Endothelial cell of hepatic sinusoid (primary cell): ENCODE data around the gene COA1.

Experiments used
- in situ Hi-C: cut with HindIII; loops from 2 replicates; pipeline ENCODE4 v1.10.0; 2017; ENCODE audit warnings: low sequenced_read_pairs

COA1 gene

DNA sequence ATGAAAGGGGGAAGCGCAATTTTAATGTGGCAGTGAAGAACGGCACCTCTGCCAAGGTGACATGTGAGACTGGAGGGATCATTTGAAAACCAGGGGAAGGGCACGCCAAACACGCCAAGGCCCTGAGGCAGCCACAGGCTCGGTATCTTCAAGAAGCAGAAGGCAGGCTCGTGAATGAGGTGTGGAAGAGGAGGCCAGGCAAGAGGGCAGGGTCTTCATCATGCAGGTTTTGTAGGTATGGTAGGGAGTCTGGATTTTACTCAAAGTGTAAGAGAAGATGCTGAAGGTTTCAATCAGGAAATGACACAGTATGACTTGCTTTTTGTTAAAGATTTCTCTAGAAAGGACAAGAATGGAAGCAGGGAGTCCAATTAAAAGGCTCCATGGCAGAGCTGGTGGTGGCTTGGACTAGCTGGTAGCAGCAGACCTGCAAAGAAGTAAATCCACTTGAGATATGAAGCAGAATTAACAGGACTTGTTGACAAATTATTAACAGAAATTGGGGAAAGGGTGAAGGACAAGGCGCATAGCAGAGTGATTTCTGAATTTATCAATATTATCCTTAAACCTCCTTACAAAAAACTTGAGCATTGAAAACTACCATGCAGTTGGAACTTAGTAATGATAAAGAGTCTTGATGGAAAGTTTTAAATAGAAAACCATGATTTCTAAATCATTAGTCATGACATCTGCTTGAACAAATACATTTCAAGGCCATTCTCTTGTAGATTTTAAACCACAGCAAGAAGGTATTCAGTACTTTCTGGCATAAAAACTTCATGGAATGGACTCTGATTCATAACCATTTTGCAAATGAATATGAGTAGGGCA is 70.4 kb downstream of the COA1 start:
- in situ Hi-C loops = no loop called here

DNA sequence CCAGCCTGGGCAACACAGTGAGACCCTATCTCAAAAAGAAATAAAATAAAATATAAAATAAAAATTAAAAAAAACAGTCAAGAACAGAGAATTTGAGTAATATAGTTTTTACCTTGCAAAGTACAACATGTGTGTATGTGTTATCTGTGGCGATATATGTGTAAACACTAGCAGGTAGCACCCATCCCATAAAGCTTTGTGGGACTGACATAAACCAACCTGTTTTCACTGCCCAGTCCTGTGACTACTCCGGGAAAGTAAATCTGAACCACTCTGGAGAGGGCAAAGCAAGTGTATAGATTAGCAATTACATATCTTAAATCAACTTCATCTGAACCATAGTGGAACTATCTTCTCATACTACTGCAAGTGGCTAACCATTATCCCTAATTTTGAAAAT is 72.3 kb downstream of the COA1 start:
- in situ Hi-C loops = no loop called here

DNA sequence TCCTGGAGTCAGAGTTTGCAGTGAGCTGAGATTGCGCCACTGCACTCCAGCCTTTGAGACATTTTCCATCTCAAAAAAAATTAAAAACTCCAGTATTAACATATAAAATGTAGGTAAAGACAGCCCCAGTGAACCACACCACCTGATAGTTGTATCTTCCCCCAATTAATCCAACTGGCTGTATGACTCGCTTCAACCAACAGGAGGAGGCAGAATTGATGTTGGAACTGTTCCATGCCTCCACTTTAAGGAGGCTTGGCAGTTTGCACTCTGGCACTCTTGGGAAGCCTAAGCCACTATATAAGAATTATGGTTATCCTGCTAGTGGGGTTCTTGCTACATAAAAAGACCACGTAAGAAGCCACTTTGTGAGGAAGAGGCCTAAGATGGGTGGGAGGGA is 73.7 kb downstream of the COA1 start:
- in situ Hi-C loops = no loop called here

DNA sequence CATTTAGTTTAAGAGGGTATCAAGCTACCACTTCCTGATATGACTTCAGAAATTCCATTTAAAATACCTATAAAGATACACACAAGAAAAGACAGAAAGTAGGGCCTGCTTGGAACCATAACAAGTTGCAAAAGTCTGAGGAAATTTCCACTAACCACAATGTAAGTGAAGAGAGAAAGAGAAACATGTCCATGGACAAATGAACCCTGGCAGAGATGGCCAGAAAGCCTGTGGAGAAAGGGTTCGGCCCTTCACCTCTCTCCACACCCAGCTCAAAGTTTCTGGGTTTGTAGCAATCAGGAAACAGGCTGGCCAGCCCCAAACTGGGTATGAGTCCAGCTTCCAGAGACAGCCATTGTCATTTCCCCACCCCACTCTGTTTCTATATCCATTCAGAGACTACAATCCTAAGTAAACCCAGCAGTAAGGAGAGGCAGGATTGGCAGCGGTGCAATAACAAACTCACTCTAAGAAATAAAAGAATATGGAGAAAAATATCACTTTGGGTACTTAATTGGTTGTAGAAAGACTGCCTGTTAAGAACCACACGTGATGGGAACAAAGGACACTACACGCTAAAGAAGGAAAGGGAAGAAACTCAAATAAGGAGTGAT is 75.3 kb downstream of the COA1 start:
- in situ Hi-C loops = no loop called here

DNA sequence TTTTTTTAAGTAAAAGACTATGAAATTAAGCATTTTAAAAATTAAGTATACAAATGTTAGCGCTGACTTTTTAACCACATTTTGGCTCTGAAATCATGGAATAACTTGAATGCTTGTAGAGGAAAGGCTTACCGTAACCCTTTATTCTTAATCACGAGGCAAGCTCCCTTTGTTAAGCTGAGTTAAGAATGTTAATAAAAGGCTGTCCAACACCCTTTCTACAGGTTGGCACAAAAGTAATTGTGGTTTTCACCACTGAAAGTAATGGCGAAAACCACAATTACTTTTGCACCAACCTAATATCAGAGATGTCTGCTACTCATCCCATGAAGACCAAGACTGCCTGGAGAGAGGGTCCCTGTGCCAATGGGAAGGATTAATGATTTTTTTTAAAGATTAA is 75.9 kb downstream of the COA1 start:
- in situ Hi-C loops = no loop called here

DNA sequence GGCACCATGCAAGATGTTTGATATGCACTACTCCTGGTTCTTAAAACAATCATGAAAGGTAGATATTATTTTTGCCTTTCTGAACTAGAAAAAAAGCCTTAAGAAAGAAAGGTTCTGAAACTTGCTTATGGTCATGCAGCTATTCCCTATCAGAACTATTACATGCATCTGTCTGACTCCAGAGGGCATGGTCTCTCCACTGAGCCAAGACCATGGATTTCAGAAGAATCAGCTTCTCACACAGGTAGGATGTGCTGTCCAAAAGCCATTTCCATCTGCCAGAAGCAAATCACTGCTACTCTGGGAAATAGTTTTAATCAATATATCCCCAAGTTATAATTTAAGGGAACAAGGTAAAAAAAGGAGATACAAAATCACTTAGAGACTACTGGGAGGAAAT is 77.0 kb downstream of the COA1 start:
- in situ Hi-C loops = no loop called here

DNA sequence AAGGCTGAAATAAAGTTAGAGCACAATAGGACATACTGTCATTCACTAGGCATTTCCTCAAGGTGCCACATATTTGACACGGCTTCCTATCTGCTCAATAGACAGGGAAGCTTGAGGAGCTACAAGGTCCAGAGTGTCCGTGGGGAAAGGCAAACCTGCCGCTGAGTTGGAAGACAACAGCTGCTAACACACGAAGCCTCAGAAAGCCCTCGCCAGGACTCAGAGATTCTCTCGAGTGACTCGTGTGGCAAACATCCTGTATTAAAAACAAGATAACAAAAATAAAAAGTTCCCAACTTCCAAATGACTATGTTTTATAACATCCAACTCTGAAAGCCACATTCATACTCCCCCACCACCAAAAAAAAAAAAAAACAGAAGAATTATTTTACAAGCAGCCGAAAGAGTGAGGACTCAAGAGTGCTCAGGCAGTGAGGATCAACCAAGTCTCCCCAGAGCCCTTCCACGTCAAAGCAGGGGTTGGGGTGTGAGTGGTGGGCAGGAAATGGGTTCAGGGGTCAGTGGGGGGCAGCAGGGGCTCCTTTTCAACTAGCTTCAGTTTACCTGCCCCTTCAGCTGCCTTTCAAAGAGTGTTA is 78.8 kb downstream of the COA1 start:
- in situ Hi-C loops = no loop called here

DNA sequence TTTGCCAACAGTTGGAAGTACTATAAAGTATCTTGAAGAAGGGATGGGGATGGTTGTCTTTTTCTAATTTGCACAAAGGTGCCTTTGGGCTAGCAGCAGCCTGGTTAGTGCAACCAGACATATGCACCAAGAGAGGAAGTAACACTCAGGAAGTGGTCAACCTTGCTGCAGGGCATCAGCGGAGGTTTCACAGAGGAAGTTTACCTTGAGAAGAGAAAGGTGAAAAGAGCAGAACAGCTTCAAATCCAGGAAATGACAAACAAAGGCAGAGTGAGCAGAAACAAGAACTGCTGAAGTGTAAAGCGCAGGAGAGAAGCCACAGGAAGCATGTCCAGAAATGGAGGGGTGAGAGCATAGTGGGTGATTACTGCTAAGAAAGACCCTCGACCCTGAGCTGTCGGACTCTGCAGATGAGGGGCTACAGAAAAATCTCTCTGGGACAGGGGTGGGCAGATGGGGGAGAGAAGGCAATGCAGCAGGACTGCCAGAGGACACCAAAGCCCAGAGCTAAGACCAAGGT is 79.5 kb downstream of the COA1 start:
- in situ Hi-C loops = loop anchor here (5.0 kb wide), 1 partner anchor 52 kb away; no protein-coding TSS in a partner anchor

DNA sequence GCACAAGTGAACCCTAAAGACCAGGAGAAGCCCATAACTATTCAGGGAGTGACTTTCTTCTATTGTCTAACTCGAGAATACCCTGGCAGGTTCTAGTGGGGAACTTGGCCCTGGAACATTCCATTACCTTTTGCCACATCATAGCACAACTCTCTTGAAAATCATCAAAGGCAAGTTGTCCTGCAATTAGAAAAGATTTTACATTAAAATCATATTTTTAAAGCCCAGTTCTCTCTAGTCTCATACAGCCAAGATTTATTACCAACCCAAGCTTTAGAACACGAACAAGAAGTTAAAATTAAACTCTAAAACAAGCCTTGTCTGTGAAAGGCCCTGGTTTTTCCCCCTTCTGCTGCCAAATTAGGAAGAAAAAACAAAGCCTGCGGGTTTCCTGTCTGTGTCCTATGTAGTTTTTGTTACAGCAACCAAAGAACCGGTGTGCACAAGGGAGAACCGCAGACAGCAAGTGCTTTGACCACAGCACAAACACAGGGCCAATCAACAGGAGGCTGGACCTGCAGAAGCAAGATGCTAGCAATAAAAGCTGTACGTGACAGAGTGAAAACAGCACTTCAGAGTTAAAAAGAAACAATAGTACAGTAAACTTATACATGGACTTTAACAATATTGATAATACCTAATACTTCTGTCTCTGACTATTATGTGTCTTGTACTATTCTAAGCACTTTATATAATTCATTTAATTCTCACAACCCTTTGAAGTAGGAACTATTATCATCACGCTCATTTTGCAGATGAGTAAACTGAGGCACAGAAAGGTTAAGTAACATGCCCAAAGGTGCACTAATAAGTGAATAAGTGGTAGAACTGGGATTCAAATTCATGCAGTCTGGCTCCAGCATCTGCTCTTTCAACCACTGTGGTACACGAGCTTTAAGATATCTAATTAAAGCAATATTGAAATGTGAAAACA is 80.6 kb downstream of the COA1 start:
- in situ Hi-C loops = loop anchor here (5.0 kb wide), 1 partner anchor 54 kb away; no protein-coding TSS in a partner anchor

DNA sequence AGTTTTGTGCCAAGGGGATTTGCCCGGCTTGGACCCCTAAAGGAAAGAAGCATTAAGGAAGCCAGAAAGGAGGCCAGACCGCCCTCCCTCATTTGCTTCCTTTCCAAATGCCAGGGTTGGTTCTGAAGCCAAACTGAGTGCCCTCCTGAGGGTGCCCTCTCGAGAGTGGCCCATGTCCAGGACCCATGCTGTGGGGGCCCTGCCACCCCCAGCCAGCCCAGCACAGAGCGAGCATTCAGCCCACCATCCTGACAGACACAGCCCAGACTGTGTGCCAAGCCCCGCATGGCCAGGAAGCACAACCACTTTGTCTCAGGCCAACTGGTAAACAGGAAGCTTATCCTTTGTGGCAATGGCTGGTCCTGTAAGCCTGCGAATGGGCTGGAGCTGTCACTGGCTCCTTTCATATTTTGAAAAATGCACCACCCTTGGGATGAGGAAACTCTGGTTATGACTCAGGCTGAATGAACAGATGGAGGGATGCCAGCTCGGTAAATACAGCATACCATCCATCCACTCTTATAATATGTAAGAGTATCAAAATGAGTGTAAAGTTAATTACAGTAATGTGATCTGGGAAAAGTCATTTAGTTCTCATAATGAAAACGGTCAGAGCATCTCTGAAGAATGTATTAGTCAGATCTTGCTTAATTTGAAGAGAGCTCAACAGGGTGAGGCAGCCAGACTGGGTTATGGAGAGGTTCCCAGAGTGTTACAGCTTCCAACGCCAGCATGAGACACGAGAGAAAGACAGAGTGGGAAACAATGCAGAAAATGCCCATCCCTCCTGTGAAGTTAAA is 81.5 kb downstream of the COA1 start:
- in situ Hi-C loops = loop anchor here (5.0 kb wide), 1 partner anchor 54 kb away; no protein-coding TSS in a partner anchor

DNA sequence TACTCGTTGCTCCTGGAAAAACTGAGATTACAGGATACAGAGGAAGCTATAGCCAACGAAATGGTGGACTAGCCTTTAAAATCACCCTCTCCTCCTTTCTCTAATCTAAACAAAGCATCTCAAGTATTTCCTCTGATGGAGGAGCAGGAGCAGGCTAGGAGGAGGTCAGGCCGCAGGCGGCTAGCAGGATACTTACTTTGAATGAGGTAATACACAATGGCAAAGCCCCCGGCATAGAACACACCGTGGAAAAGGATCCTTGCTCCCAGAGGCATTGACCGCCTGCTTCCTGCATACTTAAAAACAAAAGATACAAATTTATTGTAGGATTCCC is 82.0 kb downstream of the COA1 start:
- in situ Hi-C loops = loop anchor here (5.0 kb wide), 1 partner anchor 55 kb away; no protein-coding TSS in a partner anchor

DNA sequence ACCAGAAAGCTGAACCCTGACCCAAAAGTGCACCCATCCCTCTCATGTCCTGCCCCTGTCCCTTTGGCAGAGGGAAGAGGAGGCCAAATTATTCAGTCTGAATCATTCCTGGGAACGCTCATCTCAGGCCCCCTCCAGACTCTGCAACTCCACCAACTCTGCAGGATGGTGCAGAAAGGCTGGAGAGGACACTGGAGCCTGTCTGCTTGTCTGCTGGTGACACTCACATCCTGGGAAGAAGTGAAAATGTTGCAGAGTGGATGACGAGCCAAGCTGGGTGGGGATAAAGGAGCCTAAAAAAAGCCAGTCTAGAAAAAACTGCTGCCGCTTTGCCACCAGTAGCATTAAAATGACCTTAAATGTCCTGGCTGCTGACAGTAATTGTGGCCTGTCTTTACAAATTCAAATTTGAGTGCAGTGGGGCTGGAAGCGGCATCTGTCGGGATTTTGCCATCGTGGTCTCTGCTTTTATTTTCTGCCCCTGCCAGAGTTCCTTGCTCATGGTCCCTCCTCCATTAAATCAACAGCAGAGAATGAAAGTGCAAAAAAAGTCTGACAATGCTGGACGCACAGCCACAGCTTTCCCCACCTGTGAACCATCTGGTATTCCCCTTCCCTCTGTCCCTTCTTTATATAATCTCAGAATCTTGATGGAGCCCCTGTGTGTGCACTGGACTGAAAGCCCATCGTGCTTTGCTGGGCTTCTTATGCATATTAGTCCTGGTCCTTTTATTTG is 82.6 kb downstream of the COA1 start:
- in situ Hi-C loops = loop anchor here (5.0 kb wide), 1 partner anchor 56 kb away; no protein-coding TSS in a partner anchor

DNA sequence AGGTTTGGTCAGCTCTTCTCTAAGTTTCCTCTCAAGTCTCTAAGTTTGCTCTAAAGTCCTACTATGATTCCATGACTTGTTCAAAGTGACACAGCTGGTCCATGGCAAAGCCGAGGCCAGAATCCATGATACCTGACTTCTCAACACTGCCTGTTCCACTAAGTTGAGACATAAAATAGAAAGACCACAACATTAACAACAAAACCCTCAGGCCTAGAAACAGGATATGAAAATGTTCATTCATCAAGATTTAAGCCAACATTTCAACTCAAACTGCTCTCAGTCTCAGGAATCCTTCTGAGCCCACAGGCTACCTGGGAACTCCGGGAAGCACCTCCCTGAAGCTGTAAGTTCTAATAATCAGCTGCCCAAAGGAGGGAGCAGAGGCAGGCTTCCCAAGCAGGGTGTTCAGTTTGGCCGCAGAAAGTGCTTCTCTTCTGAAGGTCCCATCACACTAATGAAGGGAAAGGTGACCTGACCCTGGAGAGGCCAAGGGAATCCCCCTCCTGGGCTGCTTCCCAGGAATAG is 83.6 kb downstream of the COA1 start:
- in situ Hi-C loops = loop anchor here (5.0 kb wide), 1 partner anchor 57 kb away; no protein-coding TSS in a partner anchor

DNA sequence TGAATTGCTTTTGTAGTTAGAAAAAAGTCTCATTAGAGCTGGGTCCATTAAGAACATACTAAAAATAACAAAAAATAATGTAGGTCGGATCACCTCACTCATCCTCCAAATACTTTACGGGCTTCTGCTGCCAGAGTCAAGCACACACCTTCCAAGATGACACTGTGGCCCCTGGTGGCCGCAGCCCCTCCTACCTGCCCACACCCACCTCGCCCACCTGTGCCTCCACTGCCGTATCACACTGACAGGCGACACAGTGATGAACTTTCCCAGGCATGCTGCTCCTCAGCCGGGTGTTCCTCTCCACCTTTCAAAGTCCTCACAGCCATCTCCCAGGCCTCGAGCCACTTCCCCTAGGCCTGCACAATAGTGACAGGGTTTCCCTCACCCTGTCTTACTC is 85.5 kb downstream of the COA1 start:
- in situ Hi-C loops = no loop called here

DNA sequence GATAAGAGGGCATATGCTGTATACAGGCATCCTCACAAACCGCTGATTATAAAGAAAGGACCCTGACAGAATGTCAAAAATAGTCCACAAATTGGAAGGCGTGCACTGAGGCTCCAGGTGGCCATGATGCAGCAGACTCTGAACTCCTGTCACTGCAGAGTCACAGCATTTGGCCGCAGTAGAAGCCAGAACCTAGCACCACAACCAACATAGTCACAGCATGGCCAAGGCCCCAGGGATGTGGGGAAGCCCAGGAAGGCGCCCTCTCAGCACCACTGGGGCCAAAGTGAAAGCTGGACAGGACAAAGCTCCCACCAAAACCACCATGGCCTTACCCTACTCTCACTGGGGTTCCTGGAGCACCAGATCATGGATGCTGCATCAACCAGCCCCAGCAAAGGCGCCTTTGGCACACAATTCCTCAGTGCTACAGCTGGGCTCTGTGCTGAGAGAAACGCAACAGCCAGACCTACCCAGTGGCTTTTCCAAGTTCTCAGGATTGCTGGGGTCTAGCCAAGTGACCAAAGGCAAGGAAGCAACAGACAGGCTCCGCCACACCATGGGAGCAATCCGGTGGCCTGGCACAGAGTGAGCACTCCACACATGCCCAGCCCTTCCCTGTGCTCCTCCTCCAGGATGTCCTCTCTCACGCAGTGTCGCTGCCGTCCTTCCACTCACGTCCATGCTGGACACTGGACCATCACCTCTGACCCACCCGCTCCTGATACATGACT is 86.3 kb downstream of the COA1 start:
- in situ Hi-C loops = no loop called here

DNA sequence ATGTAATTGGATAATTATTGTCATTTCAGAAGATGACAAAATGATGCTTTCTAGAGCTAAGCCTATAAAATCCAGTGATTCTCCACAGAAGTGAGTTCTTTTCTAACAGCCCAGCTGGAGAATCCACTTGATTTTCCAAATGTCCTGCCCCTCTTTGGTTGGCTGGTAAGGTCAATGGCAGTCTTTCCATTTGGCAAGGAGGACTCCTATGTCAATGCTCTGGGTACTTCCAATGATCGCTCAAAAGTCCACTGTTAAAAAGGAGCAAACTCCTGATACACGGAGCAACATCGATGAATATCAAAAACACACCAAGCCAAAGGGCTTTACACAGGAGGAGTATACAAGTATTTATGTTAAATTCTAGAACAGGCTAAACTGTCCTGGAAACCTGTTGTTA is 88.6 kb downstream of the COA1 start:
- in situ Hi-C loops = no loop called here

DNA sequence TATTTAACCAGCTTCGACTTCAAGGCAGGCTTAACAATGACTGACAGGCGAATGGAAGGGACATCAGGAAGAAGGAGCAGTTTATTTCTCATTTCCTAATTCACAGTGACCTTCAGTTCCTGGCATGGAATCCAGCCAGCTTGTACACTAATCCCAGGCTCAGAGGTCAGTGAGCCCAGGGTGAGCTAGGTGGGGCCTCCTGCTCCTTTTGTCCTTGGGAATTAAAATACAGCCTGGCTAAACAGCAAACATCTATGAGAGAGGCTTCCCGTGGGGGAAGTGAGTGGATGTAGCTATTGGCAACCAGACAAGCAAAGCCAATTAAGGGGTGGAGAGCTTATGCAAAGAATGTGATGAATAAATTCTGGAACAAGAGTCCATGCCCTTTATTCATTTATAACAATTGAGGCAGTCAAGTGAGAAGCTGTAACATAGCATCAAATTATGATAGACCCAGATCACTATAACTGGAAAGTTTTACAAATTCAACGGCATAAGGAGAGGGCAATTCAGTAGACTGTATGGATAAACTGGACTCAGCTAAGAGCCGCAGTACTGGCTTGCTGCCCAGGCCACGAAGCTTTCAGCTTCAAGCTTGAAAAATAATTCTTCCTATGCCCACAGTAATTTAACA is 89.3 kb downstream of the COA1 start:
- in situ Hi-C loops = no loop called here
